HL-60 (cell line): ENCODE measurements around the gene IQCK.

ENCODE experiments used
- DNase-seq, 2 experiments: peaks; one replicate each; pipeline ENCODE4 v3.0.0-alpha.2; 2010 to 2020; ENCODE audit warnings: low read depth in 1 of 2, low spot score in 1 of 2
- H3K27ac ChIP-seq: fragments of 250-450 bp; sonication (Bioruptor Pico); replicated peaks from 2 replicates; pipeline ENCODE4 v1.5.1; 2020; ENCODE audit warnings: mild to moderate bottlenecking, moderate library complexity
- H3K27me3 ChIP-seq: fragments of 250-450 bp; sonication (Bioruptor Pico); 2 replicates; pipeline ENCODE4 v1.5.1; 2021; ENCODE audit warnings: mild to moderate bottlenecking, moderate library complexity; ENCODE audit not compliant: insufficient read depth, poor library complexity, severe bottlenecking
- H3K4me3 ChIP-seq: replicated peaks from 2 replicates; pipeline ENCODE4 v1.5.1; 2011; ENCODE audit warnings: mild to moderate bottlenecking, control low read depth, low read length; ENCODE audit not compliant: insufficient read depth
- CTCF ChIP-seq: IDR thresholded peaks from one replicate; pipeline ENCODE4 v1.5.1; 2011; ENCODE audit warnings: low read length, control low read depth, inconsistent platforms; ENCODE audit not compliant: insufficient read depth
- GABPA ChIP-seq: IDR thresholded peaks from 2 replicates; pipeline ENCODE4 v1.6.1; 2012; ENCODE audit warnings: low read depth
- POLR2AphosphoS5 ChIP-seq: IDR thresholded peaks from 2 replicates; pipeline ENCODE4 v1.6.1; 2012; ENCODE audit warnings: low read depth
- REST ChIP-seq: IDR thresholded peaks from 2 replicates; pipeline ENCODE4 v1.6.1; 2012; ENCODE audit warnings: low read depth; ENCODE audit not compliant: insufficient replicate concordance
- SPI1 ChIP-seq: IDR thresholded peaks from 2 replicates; pipeline ENCODE4 v1.6.1; 2012; ENCODE audit warnings: low read depth, mild to moderate bottlenecking, borderline replicate concordance

Gene IQCK

GRCh38 chr16:19704321-19705145, 13.5 kb upstream of the IQCK start:
- Histone ChIP-seq H3K27ac (no peak overlapping the region), H3K4me3 (no peak overlapping the region), H3K27me3 (no peaks in the 10 kb centered on the region)
- DNase-seq, result no peak
- TF ChIP-seq POLR2AphosphoS5 (no peak), REST (no peak), SPI1 (no peak)

GRCh38 chr16:19705146-19705501, 12.9 kb upstream of the IQCK start:
- DNase-seq, result no peak
- H3K27me3 ChIP-seq, result no peaks in the 10 kb centered on the region
- H3K4me3 ChIP-seq, result no peak overlapping the region
- H3K27ac ChIP-seq, result no peak overlapping the region
- TF ChIP-seq REST, result no peak
- TF ChIP-seq GABPA, result no peak
- no peak for TF ChIP-seq CTCF
- TF ChIP-seq POLR2AphosphoS5, result no peak
- no peak for TF ChIP-seq SPI1

GRCh38 chr16:19705843-19706242, 12.2 kb upstream of the IQCK start:
- no peak overlapping the region for H3K27ac ChIP-seq

More at GRCh38 chr16:19705843-19706242, 12.2 kb upstream of the IQCK start:
- TF ChIP-seq REST (no peak), CTCF (no peak)
- Histone ChIP-seq H3K4me3 (no peak overlapping the region), H3K27me3 (no peaks in the 10 kb centered on the region)
- no peak for DNase-seq
